Left lung (tissue), 10 donors: ENCODE results near the gene SPATA22. TPM values are rescaled to one million over a fixed set of nuclear protein-coding genes. Genes with fewer than 3 reads are reported as not detected.
"Not testable (repeated sequence)": the region's sequence is repeated elsewhere in the genome, so short reads cannot be mapped to it uniquely, and the experiment has no call there.

Experiments used
- ATAC-seq: fragments of 200-7000 bp; cut with Tn5 transposase; one replicate; pipeline ENCODE4 v1.9.1; 2020; ENCODE audit warnings: moderate library complexity
- DNase-seq, 4 donors: peaks; one replicate each; pipeline ENCODE4 v3.0.0-alpha.2; 2013 to 2020
- H3K27ac ChIP-seq, 2 donors: fragments of 200-600 bp; sonication (generic) in 1 of 2; one replicate each; pipeline versions ENCODE4 v1.5.0 to v1.8.0; 2020 to 2021
- H3K27me3 ChIP-seq, 2 donors: fragments of 200-600 bp; sonication (generic) in 1 of 2; one replicate each; pipeline versions ENCODE4 v1.5.0 to v1.8.0; 2020 to 2021
- H3K36me3 ChIP-seq, 2 donors: fragments of 200-600 bp; sonication (generic) in 1 of 2; one replicate each; pipeline versions ENCODE4 v1.5.0 to v1.8.0; 2020 to 2021
- H3K4me1 ChIP-seq, 2 donors: fragments of 200-600 bp; one replicate each; pipeline ENCODE4 v1.8.0; 2021
- H3K4me3 ChIP-seq, 2 donors: fragments of 200-600 bp; sonication (generic) in 1 of 2; one replicate each; pipeline versions ENCODE4 v1.5.0 to v1.8.0; 2020 to 2021; ENCODE audit warnings: mild to moderate bottlenecking in 1 of 2
- H3K9me3 ChIP-seq, 2 donors: fragments of 200-600 bp; sonication (generic) in 1 of 2; one replicate each; pipeline versions ENCODE4 v1.5.0 to v1.8.0; 2020 to 2021
- intact Hi-C, 2 donors: fragments of 100-400 bp; cut with DNase I; formaldehyde crosslinking; loops; one replicate each; pipeline versions ENCODE4 v1.11.2 to v1.14.2; 2022
- polyA plus RNA-seq, 6 donors: library from polyadenylated mRNA; unstranded; fragments of 120-200 nt; gene quantifications; one replicate each; pipeline ENCODE4 v1.2.1, GENCODE V29; 2013; ENCODE audit not compliant: insufficient read length in 6 of 6
- total RNA-seq, 2 donors: library from RNA; stranded (reverse); fragmentation: NEBNext Ultra II Directional; extraction: Animal tissue kit (Norgen Biotek cat#: 25700); gene quantifications; one replicate each; pipeline ENCODE4 v1.2.1, GENCODE V29; 2021
- TF ChIP-seq, protein P1 (sequence below), 2 donors: fragments of 200-600 bp; sonication (generic) in 1 of 2; IDR thresholded peaks; one replicate each; pipeline versions ENCODE4 v1.5.0 to v1.8.0; 2021; ENCODE audit warnings: antibody characterized with exemption in 2 of 2
- donor health status: DM: no; HTN: yes; CAD: no.
- donor health status: DM: no; HTN: no; CAD: no.

Gene SPATA22
- total and polyA plus RNA-seq, 8 donors = 0.25 to 1.4 (median 0.40) TPM; not detected in 1

- intact Hi-C loops = no loop called here
- no peak for DNase-seq
Observed at GRCh38 chr17:3415610-3416009, 56.0 kb downstream of the SPATA22 start.

DNA sequence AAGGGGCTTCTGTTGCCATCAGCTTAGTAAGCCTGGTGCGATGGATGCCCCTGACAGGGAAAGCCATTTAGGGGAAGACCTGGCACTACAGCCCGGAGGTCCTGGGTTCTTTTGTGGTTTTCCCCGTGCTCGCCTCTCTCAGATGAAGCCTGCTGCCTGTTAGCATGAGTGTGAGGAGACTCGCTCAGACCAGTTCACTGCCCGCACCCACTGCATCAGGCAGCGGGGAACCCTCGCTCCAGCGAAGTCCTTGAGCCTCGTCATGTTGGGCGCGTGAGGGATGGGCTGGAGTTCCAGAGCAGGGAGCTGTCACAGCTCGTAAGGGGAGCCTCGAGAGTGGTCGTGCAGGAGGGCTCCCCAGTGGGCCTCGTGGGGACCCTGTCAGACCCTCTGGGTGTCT lies 59.4 kb downstream of the SPATA22 start:
- DNase-seq, ATAC-seq, H3K36me3 ChIP-seq, H3K27ac ChIP-seq, H3K4me3 ChIP-seq, H3K27me3 ChIP-seq, H3K4me1 ChIP-seq, intact Hi-C loops: not testable (repeated sequence)
- peaks cover 0 to 11% of the 10 kb centered on the region in 2 donors for H3K9me3 ChIP-seq

More at GRCh38 chr17:3415610-3416009, 56.0 kb downstream of the SPATA22 start:
- Histone ChIP-seq H3K27me3 (no peaks in the 10 kb centered on the region), H3K9me3 (no peaks in the 10 kb centered on the region), H3K4me1 (no peaks in the 10 kb centered on the region), H3K36me3 (no peaks in the 10 kb centered on the region), H3K27ac (no peak overlapping the region), H3K4me3 (no peak overlapping the region)
- ATAC-seq = no peak
- TF ChIP-seq, protein P1, sequence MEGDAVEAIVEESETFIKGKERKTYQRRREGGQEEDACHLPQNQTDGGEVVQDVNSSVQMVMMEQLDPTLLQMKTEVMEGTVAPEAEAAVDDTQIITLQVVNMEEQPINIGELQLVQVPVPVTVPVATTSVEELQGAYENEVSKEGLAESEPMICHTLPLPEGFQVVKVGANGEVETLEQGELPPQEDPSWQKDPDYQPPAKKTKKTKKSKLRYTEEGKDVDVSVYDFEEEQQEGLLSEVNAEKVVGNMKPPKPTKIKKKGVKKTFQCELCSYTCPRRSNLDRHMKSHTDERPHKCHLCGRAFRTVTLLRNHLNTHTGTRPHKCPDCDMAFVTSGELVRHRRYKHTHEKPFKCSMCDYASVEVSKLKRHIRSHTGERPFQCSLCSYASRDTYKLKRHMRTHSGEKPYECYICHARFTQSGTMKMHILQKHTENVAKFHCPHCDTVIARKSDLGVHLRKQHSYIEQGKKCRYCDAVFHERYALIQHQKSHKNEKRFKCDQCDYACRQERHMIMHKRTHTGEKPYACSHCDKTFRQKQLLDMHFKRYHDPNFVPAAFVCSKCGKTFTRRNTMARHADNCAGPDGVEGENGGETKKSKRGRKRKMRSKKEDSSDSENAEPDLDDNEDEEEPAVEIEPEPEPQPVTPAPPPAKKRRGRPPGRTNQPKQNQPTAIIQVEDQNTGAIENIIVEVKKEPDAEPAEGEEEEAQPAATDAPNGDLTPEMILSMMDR (IDR thresholded peaks at IDR 0.05) = no peak

- no peak for ATAC-seq
- H3K4me3 ChIP-seq = no peak within 1 kb of the TSS
- DNase-seq = no peak
- H3K36me3 ChIP-seq = no peaks in the 10 kb centered on the region
- H3K27ac ChIP-seq = no peak within 1 kb of the TSS
- no peaks in the 10 kb centered on the region for H3K4me1 ChIP-seq
- H3K9me3 ChIP-seq = peaks cover 0 to 20% of the 10 kb centered on the region in 2 donors
- no peaks in the 10 kb centered on the region for H3K27me3 ChIP-seq
- intact Hi-C loops = no loop called here
- TF ChIP-seq, protein P1 (IDR thresholded peaks at IDR 0.05) = no peak
Observed at GRCh38 chr17:3411070-3411469, 60.5 kb downstream of the SPATA22 start, which contains the start of gene OR3A3. TSS of gene OR3A3 (plus strand) at chr17:3411370.

- H3K9me3 ChIP-seq = peaks cover 0 to 20% of the 10 kb centered on the region in 2 donors
- ATAC-seq, H3K27me3 ChIP-seq, H3K36me3 ChIP-seq, intact Hi-C loops, H3K4me1 ChIP-seq, H3K4me3 ChIP-seq, DNase-seq, H3K27ac ChIP-seq: not testable (repeated sequence)
Observed at GRCh38 chr17:3403856-3404255, 67.8 kb downstream of the SPATA22 start.

GRCh38 chr17:3401786-3402185 lies 69.8 kb downstream of the SPATA22 start:
- intact Hi-C loops = no loop called here
- TF ChIP-seq, protein P1 (IDR thresholded peaks at IDR 0.05) = no peak
- H3K4me3 ChIP-seq = no peak overlapping the region
- no peaks in the 10 kb centered on the region for H3K36me3 ChIP-seq
- H3K27ac ChIP-seq = no peak overlapping the region
- H3K4me1 ChIP-seq = no peaks in the 10 kb centered on the region
- DNase-seq (no peak), ATAC-seq (no peak)
- H3K27me3 ChIP-seq = no peaks in the 10 kb centered on the region
- H3K9me3 ChIP-seq = peaks cover 0 to 6% of the 10 kb centered on the region in 2 donors

GRCh38 chr17:3400055-3400454 lies 71.6 kb downstream of the SPATA22 start:
- no peaks in the 10 kb centered on the region for H3K27me3 ChIP-seq
- intact Hi-C loops = no loop called here
- no peak overlapping the region for H3K4me3 ChIP-seq
- ATAC-seq (no peak), DNase-seq (peak in 2 of 4 donors; percentile 6 to 29)
- no peaks in the 10 kb centered on the region for H3K4me1 ChIP-seq
- TF ChIP-seq, protein P1 (IDR thresholded peaks at IDR 0.05) = no peak
- H3K36me3 ChIP-seq = no peaks in the 10 kb centered on the region
- no peak overlapping the region for H3K27ac ChIP-seq
- no peaks in the 10 kb centered on the region for H3K9me3 ChIP-seq
